Esophagus muscularis mucosa (tissue), 4 donors: ENCODE measurements around the gene COX17. TPM values are rescaled to one million over a fixed set of nuclear protein-coding genes. Genes with fewer than 3 reads are reported as not detected.

Experiments used
- DNase-seq: peaks from one replicate; pipeline ENCODE4 v3.0.0-alpha.2; 2017; ENCODE audit errors: extremely low spot score
- H3K27ac ChIP-seq, 4 donors: fragments of 200-600 bp; sonication (generic); replicated peaks in 1 of 4; 1 replicate in 3 of 4; 2 replicates in 1 of 4; pipeline ENCODE4 v1.5.1; 2016 to 2019; ENCODE audit warnings: mild to moderate bottlenecking in 1 of 4
- H3K27me3 ChIP-seq, 4 donors: fragments of 200-600 bp; sonication (generic); one replicate each; pipeline versions ENCODE4 v1.5.1 to v1.6.0; 2016 to 2019
- H3K36me3 ChIP-seq, 4 donors: fragments of 200-600 bp; sonication (generic); one replicate each; pipeline ENCODE4 v1.5.1; 2016 to 2019
- H3K4me1 ChIP-seq, 4 donors: fragments of 200-600 bp; sonication (generic); one replicate each; pipeline ENCODE4 v1.5.1; 2016 to 2019
- H3K4me3 ChIP-seq, 4 donors: fragments of 200-600 bp; sonication (generic); 1 replicate in 2 of 4; 2 replicates in 2 of 4; pipeline ENCODE4 v1.5.1; 2016 to 2019; ENCODE audit warnings: mild to moderate bottlenecking in 4 of 4, moderate library complexity in 1 of 4
- H3K9me3 ChIP-seq, 4 donors: fragments of 200-600 bp; sonication (generic); 1 replicate in 3 of 4; 2 replicates in 1 of 4; pipeline ENCODE4 v1.5.1; 2016 to 2019
- CTCF ChIP-seq, 3 experiments: fragments of 200-600 bp in 2 of 3; fragments of 450-650 bp in 1 of 3; sonication (generic) in 2 of 3; IDR thresholded peaks; one replicate each; pipeline ENCODE4 v1.5.1; 2017 to 2019; ENCODE audit warnings: antibody characterized with exemption in 3 of 3, mild to moderate bottlenecking in 2 of 3, moderate library complexity in 1 of 3
- EP300 ChIP-seq: sonication (generic); formaldehyde crosslinking; IDR thresholded peaks from one replicate; pipeline ENCODE4 v1.6.1; 2017; ENCODE audit warnings: antibody characterized with exemption
- POLR2A ChIP-seq: fragments of 450-650 bp; IDR thresholded peaks from one replicate; pipeline ENCODE4 v1.6.1; 2017; ENCODE audit warnings: antibody characterized with exemption, moderate library complexity, mild to moderate bottlenecking, low read depth
- POLR2AphosphoS5 ChIP-seq, 2 donors: sonication (generic); formaldehyde crosslinking; IDR thresholded peaks; one replicate each; pipeline ENCODE4 v1.6.1; 2017; ENCODE audit warnings: antibody characterized with exemption in 2 of 2
- WGBS: methylation state at CpG from one replicate; pipeline ENCODE4 v1.1.5; 2018; 5-methylcytosine and 5-hydroxymethylcytosine counted together
- intact Hi-C: fragments of 100-400 bp; cut with DNase I; formaldehyde crosslinking; loops from one replicate; pipeline ENCODE4 v1.15.1; 2023
- total RNA-seq, 4 donors: library from RNA; depleted of rRNA; stranded (reverse); fragments of >200 nt; gene quantifications; one replicate each; pipeline versions ENCODE4 v1.1.0 to v1.2.1, GENCODE V29; 2016

COX17 gene
- total RNA-seq, 4 donors from 2014 or later, result 36.3 to 76.4 (median 61.6) TPM

DNA sequence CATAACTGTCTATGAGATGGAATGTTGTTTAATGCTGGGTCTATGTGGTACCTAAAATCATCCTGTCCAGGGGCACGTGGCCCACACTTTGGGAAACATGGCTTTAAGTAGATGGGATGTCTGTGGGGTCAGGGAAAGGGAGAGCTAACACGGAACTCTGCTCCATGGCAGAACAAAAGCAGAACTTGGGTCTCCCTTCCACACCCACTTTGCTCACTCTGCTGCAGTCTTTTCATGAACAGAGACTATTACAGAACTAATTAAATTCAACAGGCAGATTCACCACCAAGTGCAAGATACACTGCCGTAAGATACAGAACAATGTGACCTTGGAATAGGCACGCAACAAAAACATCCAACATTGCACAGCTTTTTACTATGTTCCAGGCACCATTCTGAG is 45.0 kb downstream of the COX17 start:
- H3K27ac ChIP-seq, result no peak overlapping the region
- H3K4me1 ChIP-seq, result peaks cover 11 to 61% (median 29%) of the 10 kb centered on the region in 4 donors
- intact Hi-C loops, result no loop called here

GRCh38 chr3:119631516-119631915 is 45.7 kb downstream of the COX17 start:
- Histone ChIP-seq H3K36me3 (no peaks in the 10 kb centered on the region), H3K27ac (peak overlapping the region in 1 of 4 donors; percentile 53), H3K9me3 (no peaks in the 10 kb centered on the region), H3K4me3 (no peak overlapping the region), H3K4me1 (peaks cover 11 to 54% (median 28%) of the 10 kb centered on the region in 4 donors), H3K27me3 (no peaks in the 10 kb centered on the region)
- intact Hi-C loops, result no loop called here
- DNase-seq, result no peak
- WGBS, result 75% methylated on average over 3 of the region's 3 CpGs
- TF ChIP-seq POLR2AphosphoS5 (IDR thresholded peaks at IDR 0.05) (no peak), EP300 (no peak), CTCF (IDR thresholded peaks at IDR 0.05) (no peak), POLR2A (no peak)

More for the DNA sequence above, 45.0 kb downstream of the COX17 start:
- no peak for TF ChIP-seq POLR2AphosphoS5 (IDR thresholded peaks at IDR 0.05)
- TF ChIP-seq POLR2A, result no peak
- Histone ChIP-seq H3K36me3 (no peaks in the 10 kb centered on the region), H3K4me3 (no peak overlapping the region), H3K27me3 (no peaks in the 10 kb centered on the region), H3K9me3 (no peaks in the 10 kb centered on the region)
- WGBS, result 82% methylated on average over 4 of the region's 4 CpGs
- no peak for DNase-seq

DNA sequence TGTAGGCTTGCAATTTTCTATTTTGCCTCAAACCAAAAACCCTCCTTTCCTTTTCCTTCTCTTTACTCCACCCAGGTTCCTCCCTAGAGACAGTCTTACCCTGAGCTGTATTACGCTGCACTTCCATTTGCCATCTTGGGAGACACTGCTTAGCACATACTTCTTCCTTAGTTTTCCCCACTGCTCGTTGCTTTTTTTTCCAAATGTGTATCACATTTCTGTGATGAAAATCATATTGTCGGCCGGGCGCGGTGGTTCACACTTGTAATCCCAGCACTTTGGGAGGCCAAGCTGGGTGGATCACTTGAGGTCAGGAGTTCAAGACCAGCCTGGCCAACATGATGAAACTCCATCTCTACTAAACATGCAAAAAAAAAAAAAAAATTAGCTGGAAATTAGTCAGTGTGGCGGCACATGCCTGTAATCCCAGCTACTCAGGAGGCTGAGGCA is 46.3 kb downstream of the COX17 start:
- peak overlapping the region in 3 of 4 donors; percentile 2 to 53 (median 40) for H3K27ac ChIP-seq
- intact Hi-C loops, result no loop called here
- peaks cover 11 to 49% (median 26%) of the 10 kb centered on the region in 4 donors for H3K4me1 ChIP-seq
- no peaks in the 10 kb centered on the region for H3K9me3 ChIP-seq
- WGBS, result 68% methylated on average over 7 of the region's 7 CpGs
- H3K4me3 ChIP-seq, result no peak overlapping the region
- no peak for TF ChIP-seq POLR2AphosphoS5 (IDR thresholded peaks at IDR 0.05)
- no peak for TF ChIP-seq CTCF (IDR thresholded peaks at IDR 0.05)
- no peak for TF ChIP-seq POLR2A
- TF ChIP-seq EP300, result no peak
- H3K36me3 ChIP-seq, result no peaks in the 10 kb centered on the region
- no peaks in the 10 kb centered on the region for H3K27me3 ChIP-seq
- DNase-seq, result no peak

DNA sequence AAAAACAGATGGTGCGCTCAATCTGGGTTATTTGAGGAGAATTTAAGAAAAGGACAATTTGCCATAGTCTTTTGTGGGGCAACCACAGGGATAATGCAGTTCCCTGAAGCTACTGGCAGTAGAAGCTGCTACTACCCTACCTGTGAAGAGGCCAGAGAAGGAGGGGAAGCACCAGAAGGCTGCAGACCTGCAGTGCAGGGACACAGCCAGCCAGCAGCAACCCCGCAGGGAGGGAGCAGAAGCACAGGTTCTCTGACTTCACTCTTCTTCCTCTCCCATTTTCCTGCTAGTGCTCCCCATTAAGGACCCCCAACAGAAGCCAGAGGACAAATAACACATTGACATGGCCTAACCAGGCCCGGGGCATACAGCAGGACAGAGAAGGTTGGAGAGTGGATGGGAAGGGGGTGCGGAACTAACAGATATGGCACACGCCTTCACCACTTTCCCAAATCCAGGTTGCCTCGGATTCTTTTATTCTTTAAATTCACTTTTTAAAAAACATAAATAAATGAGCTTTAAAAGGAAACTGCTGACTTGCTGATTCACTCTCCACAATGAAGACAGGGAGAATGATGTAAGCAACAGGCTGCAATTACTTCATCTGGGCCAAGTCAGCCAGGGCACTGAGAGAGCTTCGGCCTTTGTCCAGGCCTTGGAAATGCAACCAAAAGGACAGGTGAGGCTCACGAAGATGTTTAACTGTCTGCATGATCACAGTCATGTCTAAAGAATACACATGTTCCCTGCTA is 46.9 kb downstream of the COX17 start:
- 73% methylated on average over 8 of the region's 8 CpGs for WGBS

GRCh38 chr3:119628816-119629445 is 48.3 kb downstream of the COX17 start:
- no peak for DNase-seq
- no peak overlapping the region for H3K4me3 ChIP-seq
- H3K4me1 ChIP-seq, result peaks cover 11 to 42% (median 22%) of the 10 kb centered on the region in 4 donors
- no peaks in the 10 kb centered on the region for H3K27me3 ChIP-seq
- no peaks in the 10 kb centered on the region for H3K36me3 ChIP-seq
- peak overlapping the region in 3 of 4 donors; percentile 10 to 40 (median 18) for H3K27ac ChIP-seq
- peak; percentile 49 to 52 for TF ChIP-seq POLR2AphosphoS5 (IDR thresholded peaks at IDR 0.05)
- no peak for TF ChIP-seq CTCF (IDR thresholded peaks at IDR 0.05)
- no peak for TF ChIP-seq POLR2A
- no peak for TF ChIP-seq EP300
- 53% methylated on average over 1 of the region's 1 CpG for WGBS
- no peaks in the 10 kb centered on the region for H3K9me3 ChIP-seq
- intact Hi-C loops, result no loop called here

More for the DNA sequence above, 46.9 kb downstream of the COX17 start:
- DNase-seq, result no peak
- Histone ChIP-seq H3K4me1 (peaks cover 11 to 43% (median 23%) of the 10 kb centered on the region in 4 donors), H3K27ac (peak overlapping the region; percentile 2 to 53 (median 34)), H3K4me3 (no peak overlapping the region), H3K27me3 (no peaks in the 10 kb centered on the region), H3K36me3 (no peaks in the 10 kb centered on the region), H3K9me3 (no peaks in the 10 kb centered on the region)
- TF ChIP-seq POLR2AphosphoS5 (IDR thresholded peaks at IDR 0.05) (peak in 1 of 2 donors; percentile 16), POLR2A (no peak)
- intact Hi-C loops, result no loop called here
